ENCODE data around the gene PAQR5.
"Not testable (repeated sequence)": the region's sequence is repeated elsewhere in the genome, so short reads cannot be mapped to it uniquely, and the experiment has no call there.

Gene PAQR5

DNA sequence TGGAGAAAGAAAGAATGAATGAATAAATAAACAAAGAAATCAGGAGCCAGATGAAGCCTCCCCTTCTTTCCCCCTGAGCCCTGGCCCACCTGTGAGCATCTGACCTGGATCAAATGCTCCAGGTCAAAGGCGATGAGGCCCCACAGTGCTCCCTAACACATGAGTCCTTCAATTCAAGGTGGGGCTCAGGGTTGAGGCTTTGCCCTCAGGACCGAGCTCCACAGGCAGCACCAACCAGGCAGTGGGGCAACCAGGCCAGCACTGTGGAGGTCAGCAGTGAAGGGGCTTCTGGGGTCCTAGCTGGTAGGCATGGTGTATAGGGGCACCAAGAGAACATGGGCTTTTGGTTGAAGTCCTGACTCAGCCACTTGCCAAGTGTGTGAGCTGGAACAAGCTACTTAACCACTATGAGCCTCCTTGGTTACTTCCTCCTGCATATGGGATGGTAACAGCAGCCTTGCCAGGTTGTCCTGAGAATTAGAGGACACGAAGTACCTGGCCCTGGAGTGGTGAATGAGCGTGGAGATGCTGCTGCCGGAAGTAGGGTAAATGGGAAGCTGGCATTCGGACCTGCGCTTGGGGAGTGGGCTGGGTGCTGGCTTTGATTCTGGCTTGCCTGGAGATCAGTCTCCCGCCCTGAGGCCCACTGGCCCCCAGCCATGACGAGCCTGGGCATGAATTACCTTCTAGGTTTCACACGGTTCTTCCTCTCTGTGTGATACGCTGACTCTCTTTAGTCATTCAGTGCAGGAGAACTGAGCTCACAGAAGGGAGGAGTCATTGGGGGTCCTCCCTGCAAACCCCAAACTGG, 10.0 kb upstream of the PAQR5 start:
- DNase-seq (ENCODE audit: extremely low read depth, low read depth): no peak
- TF ChIP-seq, protein P1, sequence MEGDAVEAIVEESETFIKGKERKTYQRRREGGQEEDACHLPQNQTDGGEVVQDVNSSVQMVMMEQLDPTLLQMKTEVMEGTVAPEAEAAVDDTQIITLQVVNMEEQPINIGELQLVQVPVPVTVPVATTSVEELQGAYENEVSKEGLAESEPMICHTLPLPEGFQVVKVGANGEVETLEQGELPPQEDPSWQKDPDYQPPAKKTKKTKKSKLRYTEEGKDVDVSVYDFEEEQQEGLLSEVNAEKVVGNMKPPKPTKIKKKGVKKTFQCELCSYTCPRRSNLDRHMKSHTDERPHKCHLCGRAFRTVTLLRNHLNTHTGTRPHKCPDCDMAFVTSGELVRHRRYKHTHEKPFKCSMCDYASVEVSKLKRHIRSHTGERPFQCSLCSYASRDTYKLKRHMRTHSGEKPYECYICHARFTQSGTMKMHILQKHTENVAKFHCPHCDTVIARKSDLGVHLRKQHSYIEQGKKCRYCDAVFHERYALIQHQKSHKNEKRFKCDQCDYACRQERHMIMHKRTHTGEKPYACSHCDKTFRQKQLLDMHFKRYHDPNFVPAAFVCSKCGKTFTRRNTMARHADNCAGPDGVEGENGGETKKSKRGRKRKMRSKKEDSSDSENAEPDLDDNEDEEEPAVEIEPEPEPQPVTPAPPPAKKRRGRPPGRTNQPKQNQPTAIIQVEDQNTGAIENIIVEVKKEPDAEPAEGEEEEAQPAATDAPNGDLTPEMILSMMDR (IDR thresholded peaks at IDR 0.05; ENCODE audit: low read depth, low read length): no peak

DNA sequence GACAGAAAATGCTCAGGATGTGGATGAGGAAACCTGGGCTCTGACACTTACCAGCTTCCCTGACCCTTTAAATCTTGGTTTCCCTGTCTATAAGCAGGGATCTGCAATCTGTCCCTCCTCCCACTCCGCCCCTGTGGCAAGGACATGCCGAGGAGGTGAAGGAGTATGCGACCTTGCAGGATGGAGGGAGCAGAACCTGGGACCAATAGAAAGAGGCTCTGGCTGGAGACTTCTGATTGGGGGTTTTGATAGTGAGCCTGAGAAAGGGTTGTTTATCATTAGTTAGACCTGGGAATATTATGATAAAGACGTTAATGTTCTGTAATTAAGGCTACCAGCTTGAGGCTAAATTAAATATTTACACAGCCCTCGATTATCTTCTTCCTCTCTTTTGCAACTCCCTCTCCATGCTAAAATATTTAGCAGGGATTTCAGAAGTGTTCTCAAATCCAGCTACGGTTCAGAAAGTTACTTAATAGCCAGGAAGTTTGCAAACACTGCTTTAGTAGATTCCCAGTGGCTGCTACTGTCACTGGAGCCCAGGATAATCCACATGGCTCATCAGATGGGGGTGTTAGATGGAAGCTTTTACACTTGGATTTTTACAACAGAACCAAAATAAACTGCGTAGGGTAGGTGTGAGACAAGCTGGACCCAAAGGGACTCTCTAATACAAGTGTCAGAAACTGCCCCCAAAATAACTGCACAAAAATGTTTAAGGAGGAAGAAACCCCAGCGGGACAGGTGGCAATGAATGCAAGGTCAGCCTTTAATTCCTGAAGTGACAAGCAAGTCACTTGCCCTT, 9.2 kb upstream of the PAQR5 start:
- TF ChIP-seq, protein P1 (IDR thresholded peaks at IDR 0.05; ENCODE audit: low read depth, low read length): no peak
- DNase-seq (ENCODE audit: extremely low read depth, low read depth): no peak

DNA sequence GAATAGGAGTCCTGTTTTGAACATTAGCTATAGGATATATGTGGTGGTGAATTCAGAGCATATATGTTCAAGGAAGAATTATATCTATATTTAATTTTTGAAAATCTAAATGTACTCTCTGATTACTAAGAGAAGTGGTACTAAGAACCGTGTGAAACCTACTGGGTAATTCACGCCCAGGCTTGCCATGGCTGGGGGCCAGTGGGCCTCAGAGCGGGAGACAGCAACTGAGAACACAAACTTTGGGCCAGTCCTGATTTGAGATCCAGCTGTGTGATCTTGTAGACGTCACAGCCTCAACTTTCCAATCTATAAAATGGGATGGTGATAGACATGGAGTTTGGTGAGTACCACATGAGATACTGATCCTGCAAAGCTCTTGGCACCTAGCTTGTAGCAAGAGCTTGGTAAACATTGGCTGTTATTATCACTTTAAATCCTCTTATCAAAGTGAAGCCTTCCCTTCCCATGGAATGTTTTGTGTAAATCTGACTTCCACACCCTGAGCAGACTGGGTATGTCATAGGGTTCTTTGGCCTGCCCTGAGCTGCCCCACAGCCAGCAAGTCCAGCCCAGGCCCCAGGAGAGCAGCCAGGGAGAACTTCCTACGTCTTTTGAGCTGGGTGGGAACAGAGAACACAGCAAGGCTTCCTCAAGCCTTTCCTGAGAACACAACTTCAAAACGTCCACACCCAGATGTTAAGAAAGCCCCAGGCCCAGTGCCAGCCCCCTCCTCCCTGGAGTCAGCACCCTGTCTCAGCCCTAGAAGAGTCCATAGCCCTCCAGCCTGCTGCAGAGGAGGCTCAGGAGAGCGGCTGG, 8.2 kb upstream of the PAQR5 start:
- TF ChIP-seq, protein P1 (IDR thresholded peaks at IDR 0.05; ENCODE audit: low read depth, low read length): no peak
- DNase-seq (ENCODE audit: extremely low read depth, low read depth): no peak

DNA sequence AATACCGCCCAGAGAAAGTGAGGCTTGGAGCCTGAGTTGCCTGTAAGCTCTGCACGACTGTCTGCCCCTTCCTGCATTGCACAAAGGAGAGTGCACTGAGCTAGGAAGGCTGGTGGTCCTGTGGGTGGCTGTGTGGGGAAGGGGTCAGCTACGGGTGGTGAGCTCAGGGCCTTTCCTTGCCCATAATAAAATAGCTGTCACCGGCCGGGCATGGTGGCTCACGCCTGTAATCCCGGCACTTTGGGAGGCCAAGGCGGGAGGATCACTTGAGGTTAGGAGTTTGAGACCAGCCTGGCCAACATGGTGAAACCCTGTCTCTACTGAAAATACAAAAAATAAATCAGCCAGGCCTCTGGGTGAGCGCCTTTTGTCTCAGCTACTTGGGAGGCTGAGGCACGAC, 7.1 kb upstream of the PAQR5 start:
- not testable (repeated sequence) for DNase-seq (ENCODE audit: extremely low read depth, low read depth)

DNA sequence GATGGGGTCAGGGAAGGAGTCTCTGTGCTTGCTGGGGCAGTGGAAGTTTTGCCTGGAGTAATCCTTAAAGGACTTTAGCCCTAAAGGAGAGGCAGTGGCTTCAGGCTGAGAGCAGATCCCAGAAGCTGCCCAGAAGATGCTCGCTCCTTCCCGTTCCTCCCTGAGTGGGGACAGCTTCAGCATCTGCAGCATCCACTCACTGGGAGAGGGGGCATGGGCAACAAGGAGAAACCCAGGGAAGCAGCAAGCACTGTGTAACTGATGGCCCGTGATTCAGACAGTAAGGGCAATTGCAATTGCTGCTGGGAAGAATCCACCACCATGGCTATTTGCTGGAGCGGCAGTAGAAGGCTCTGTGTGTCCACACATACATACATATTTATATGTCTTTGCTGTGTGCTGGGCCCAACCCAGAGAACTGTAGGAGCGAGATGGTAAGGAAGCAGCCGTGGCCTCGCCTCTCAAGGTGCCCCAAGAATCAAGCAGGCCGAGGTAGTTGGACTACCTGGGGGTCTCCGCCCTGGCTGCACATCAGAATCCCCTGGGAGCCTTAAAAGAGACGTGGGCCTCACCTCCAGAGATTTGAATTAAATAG, 5.8 kb upstream of the PAQR5 start:
- DNase-seq (ENCODE audit: extremely low read depth, low read depth): no peak
- TF ChIP-seq, protein P1 (IDR thresholded peaks at IDR 0.05; ENCODE audit: low read depth, low read length): no peak

DNA sequence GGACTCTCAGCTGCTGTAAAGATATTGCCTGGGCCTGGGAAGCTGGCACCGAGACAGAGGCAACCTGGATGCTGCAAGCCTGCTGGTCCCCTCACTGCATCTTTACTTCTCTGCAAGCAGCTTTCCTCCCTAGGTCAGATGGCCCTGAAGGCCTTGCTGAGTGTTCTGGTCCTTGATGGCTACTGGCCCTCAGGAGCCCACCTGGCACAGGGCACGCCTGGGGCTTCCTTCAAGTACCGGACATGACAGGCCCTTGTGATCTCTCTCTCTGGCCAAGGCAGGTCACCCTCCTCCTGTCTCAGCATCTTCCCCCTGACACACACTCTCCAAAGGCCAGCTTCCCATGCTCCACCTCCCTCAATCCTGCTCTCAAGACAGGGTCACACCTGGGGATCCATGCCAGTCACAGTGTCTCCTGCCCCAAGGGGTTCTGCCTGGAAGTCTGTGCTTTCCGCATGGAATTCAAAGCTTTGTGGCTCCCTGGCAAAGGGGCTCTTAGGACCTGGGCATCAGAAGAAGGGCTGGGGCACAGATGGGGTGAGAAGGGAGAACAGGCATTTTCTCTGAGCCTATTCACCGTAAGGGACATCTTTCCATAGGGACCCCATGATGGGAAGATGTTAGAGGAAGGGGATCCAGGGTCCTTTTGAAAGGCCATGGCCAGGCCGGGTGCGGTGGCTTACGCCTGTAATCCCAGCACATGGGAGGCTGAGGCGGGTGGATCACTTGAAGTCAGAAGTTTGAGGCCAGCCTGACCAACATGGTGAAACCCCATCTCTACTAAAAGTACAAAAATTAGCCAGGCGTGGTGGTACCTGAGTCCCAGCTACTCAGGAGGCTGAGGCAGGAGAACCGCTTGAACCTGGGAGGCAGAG, 4.7 kb upstream of the PAQR5 start:
- TF ChIP-seq, protein P1 (IDR thresholded peaks at IDR 0.05; ENCODE audit: low read depth, low read length): no peak
- DNase-seq (ENCODE audit: extremely low read depth, low read depth): no peak

Measured in AG09319 (cell line).